Stimulated activated naive B cell treated with anti-CD40 and anti-IgM and Interleukin-4, amounts not matched to agents 10 μg/mL and 1 μg/mL and 100 μg/mL, for 72 hours (primary cell): Measurements from ENCODE around the gene STARD7.
A peak's percentile ranks its signal among the peaks of the same experiment; 100 is the strongest.
"Not testable (repeated sequence)": the region's sequence is repeated elsewhere in the genome, so short reads cannot be mapped to it uniquely, and the experiment has no call there.

Source experiments
- ATAC-seq, 2 donors: fragments of 150-1000 bp; cut with Tn5 transposase; replicated peaks; 2 replicates each; pipeline ENCODE4 v1.10.0; 2021; ENCODE audit warnings: moderate library complexity in 1 of 2
- DNase-seq: peaks from one replicate; pipeline ENCODE4 v3.0.0; 2021
- H3K27ac Mint-ChIP-seq: one replicate; pipeline ENCODE4 v1.8.0; 2022; ENCODE audit warnings: mild to moderate bottlenecking, mixed read lengths
- H3K27me3 Mint-ChIP-seq, 2 donors: one replicate each; pipeline ENCODE4 v1.8.0; 2022; ENCODE audit warnings: mixed read lengths in 2 of 2
- H3K36me3 Mint-ChIP-seq, 2 donors: one replicate each; pipeline ENCODE4 v1.8.0; 2022; ENCODE audit warnings: mixed read lengths in 2 of 2, mild to moderate bottlenecking in 1 of 2
- H3K4me1 Mint-ChIP-seq, 2 donors: one replicate each; pipeline ENCODE4 v1.8.0; 2022; ENCODE audit warnings: mixed read lengths in 2 of 2, mild to moderate bottlenecking in 1 of 2
- H3K4me3 Mint-ChIP-seq, 2 donors: one replicate each; pipeline ENCODE4 v1.8.0; 2022; ENCODE audit warnings: mild to moderate bottlenecking in 2 of 2, mixed read lengths in 2 of 2, moderate library complexity in 1 of 2
- H3K9me3 Mint-ChIP-seq, 2 donors: one replicate each; pipeline ENCODE4 v1.8.0; 2022; ENCODE audit warnings: mixed read lengths in 2 of 2, mild to moderate bottlenecking in 1 of 2

The STARD7 gene

GRCh38 chr2:96148410-96149217 lies 60.0 kb downstream of the STARD7 start:
- Mint-ChIP-seq H3K36me3 (peaks cover 11 to 12% of the 10 kb centered on the region in 2 donors), H3K9me3 (no peaks in the 10 kb centered on the region), H3K27me3 (no peaks in the 10 kb centered on the region), H3K27ac (peak overlapping the region; percentile 94), H3K4me3 (peak overlapping the region; percentile 89 to 98), H3K4me1 (peaks cover 59 to 91% of the 10 kb centered on the region in 2 donors)
- DNase-seq (peak; percentile 94), ATAC-seq (peak; percentile 62 to 63)

- Mint-ChIP-seq H3K4me1 (peaks cover 55 to 91% of the 10 kb centered on the region in 2 donors), H3K27ac (peak overlapping the region; percentile 94), H3K4me3 (peak overlapping the region; percentile 89 to 98), H3K36me3 (peaks cover 20 to 21% of the 10 kb centered on the region in 2 donors), H3K9me3 (no peaks in the 10 kb centered on the region), H3K27me3 (no peaks in the 10 kb centered on the region)
- DNase-seq (peak; percentile 36), ATAC-seq (no peak)
These were observed 60.9 kb downstream of the STARD7 start for GRCh38 chr2:96147593-96148201.

- Mint-ChIP-seq H3K27ac (peak overlapping the region; percentile 94), H3K4me1 (peaks cover 55 to 91% of the 10 kb centered on the region in 2 donors), H3K9me3 (no peaks in the 10 kb centered on the region), H3K27me3 (no peaks in the 10 kb centered on the region), H3K4me3 (peak overlapping the region; percentile 89 to 98), H3K36me3 (peaks cover 26 to 28% of the 10 kb centered on the region in 2 donors)
- ATAC-seq (no peak), DNase-seq (no peak)
These were observed 61.6 kb downstream of the STARD7 start for GRCh38 chr2:96146881-96147592.

GRCh38 chr2:96146153-96146880 lies 62.3 kb downstream of the STARD7 start:
- peaks cover 27 to 32% of the 10 kb centered on the region in 2 donors for H3K36me3 Mint-ChIP-seq
- H3K4me3 Mint-ChIP-seq, result peak overlapping the region; percentile 89 to 98
- no peaks in the 10 kb centered on the region for H3K9me3 Mint-ChIP-seq
- H3K4me1 Mint-ChIP-seq, result peaks cover 54 to 90% of the 10 kb centered on the region in 2 donors
- peak; percentile 95 for DNase-seq
- no peaks in the 10 kb centered on the region for H3K27me3 Mint-ChIP-seq
- peak overlapping the region; percentile 94 for H3K27ac Mint-ChIP-seq
- ATAC-seq, result peak; percentile 50 to 60

- H3K9me3 Mint-ChIP-seq, result no peaks in the 10 kb centered on the region
- H3K27ac Mint-ChIP-seq, result peak overlapping the region; percentile 94
- no peaks in the 10 kb centered on the region for H3K27me3 Mint-ChIP-seq
- DNase-seq, result no peak
- peaks cover 27 to 32% of the 10 kb centered on the region in 2 donors for H3K36me3 Mint-ChIP-seq
- no peak for ATAC-seq
- peaks cover 57 to 89% of the 10 kb centered on the region in 2 donors for H3K4me1 Mint-ChIP-seq
- peak overlapping the region; percentile 89 to 98 for H3K4me3 Mint-ChIP-seq
These were observed 62.8 kb downstream of the STARD7 start for GRCh38 chr2:96145848-96146152.

GRCh38 chr2:96145036-96145847 lies 63.4 kb downstream of the STARD7 start, which contains the start of gene DUSP2:
DUSP2 (minus strand) TSS chr2:96145440; CDS start chr2:96145354, 86 bp downstream.
- H3K27ac Mint-ChIP-seq, result peak within 1 kb of the TSS; percentile 96
- no peaks in the 10 kb centered on the region for H3K9me3 Mint-ChIP-seq
- no peaks in the 10 kb centered on the region for H3K27me3 Mint-ChIP-seq
- peaks cover 27 to 32% of the 10 kb centered on the region in 2 donors for H3K36me3 Mint-ChIP-seq
- peak; percentile 96 for DNase-seq
- peaks cover 55 to 84% of the 10 kb centered on the region in 2 donors for H3K4me1 Mint-ChIP-seq
- peak; percentile 61 to 68 for ATAC-seq
- H3K4me3 Mint-ChIP-seq, result peak within 1 kb of the TSS; percentile 97 to 98

- H3K4me3 Mint-ChIP-seq, result peak overlapping the region; percentile 97 to 98
- ATAC-seq (no peak), DNase-seq (no peak)
- peak overlapping the region; percentile 96 for H3K27ac Mint-ChIP-seq
- H3K36me3 Mint-ChIP-seq, result peaks cover 27 to 32% of the 10 kb centered on the region in 2 donors
- no peaks in the 10 kb centered on the region for H3K9me3 Mint-ChIP-seq
- H3K4me1 Mint-ChIP-seq, result peaks cover 55 to 86% of the 10 kb centered on the region in 2 donors
- no peaks in the 10 kb centered on the region for H3K27me3 Mint-ChIP-seq
These were observed 64.1 kb downstream of the STARD7 start for GRCh38 chr2:96144481-96145035.

GRCh38 chr2:96143848-96144480 lies 64.7 kb downstream of the STARD7 start:
- Mint-ChIP-seq H3K4me1 (peaks cover 57 to 87% of the 10 kb centered on the region in 2 donors), H3K4me3 (peak overlapping the region; percentile 97 to 98), H3K9me3 (no peaks in the 10 kb centered on the region), H3K27ac (peak overlapping the region; percentile 96), H3K36me3 (peaks cover 27 to 32% of the 10 kb centered on the region in 2 donors), H3K27me3 (no peaks in the 10 kb centered on the region)
- ATAC-seq, result no peak
- no peak for DNase-seq

- peak overlapping the region; percentile 96 for H3K27ac Mint-ChIP-seq
- no peaks in the 10 kb centered on the region for H3K9me3 Mint-ChIP-seq
- ATAC-seq (no peak), DNase-seq (no peak)
- H3K4me3 Mint-ChIP-seq, result peak overlapping the region; percentile 97 to 98
- H3K4me1 Mint-ChIP-seq, result peaks cover 52 to 87% of the 10 kb centered on the region in 2 donors
- H3K36me3 Mint-ChIP-seq, result peaks cover 27 to 32% of the 10 kb centered on the region in 2 donors
- no peaks in the 10 kb centered on the region for H3K27me3 Mint-ChIP-seq
These were observed 65.3 kb downstream of the STARD7 start for GRCh38 chr2:96143231-96143847.

- peaks cover 27 to 35% of the 10 kb centered on the region in 2 donors for H3K36me3 Mint-ChIP-seq
- no peaks in the 10 kb centered on the region for H3K27me3 Mint-ChIP-seq
- DNase-seq (no peak), ATAC-seq (no peak)
- H3K4me3 Mint-ChIP-seq, result peak overlapping the region; percentile 97 to 98
- no peaks in the 10 kb centered on the region for H3K9me3 Mint-ChIP-seq
- H3K27ac Mint-ChIP-seq, result peak overlapping the region; percentile 96
- H3K4me1 Mint-ChIP-seq, result peaks cover 45 to 82% of the 10 kb centered on the region in 2 donors
These were observed 66.2 kb downstream of the STARD7 start for GRCh38 chr2:96142217-96143113.

GRCh38 chr2:96141624-96141967 lies 67.0 kb downstream of the STARD7 start:
- ATAC-seq, result not testable (repeated sequence)
- peak overlapping the region in 1 of 2 donors; percentile 97 for H3K4me3 Mint-ChIP-seq

More at GRCh38 chr2:96141624-96141967, 67.0 kb downstream of the STARD7 start:
- not testable (repeated sequence) for DNase-seq, H3K27me3 Mint-ChIP-seq, H3K9me3 Mint-ChIP-seq
- Mint-ChIP-seq H3K27ac (peak overlapping the region; percentile 96), H3K36me3 (peaks cover 27 to 35% of the 10 kb centered on the region in 2 donors), H3K4me1 (peaks cover 36 to 73% of the 10 kb centered on the region in 2 donors)
